Activated CD8-positive, alpha-beta memory T cell treated with anti-CD3 and anti-CD28 coated beads, Interleukin-2, amount 50 U/mL, for 4 hours (primary cell): ENCODE data around the gene SETDB2.

ENCODE experiments used
- DNase-seq: peaks from one replicate; pipeline ENCODE4 v3.0.0-alpha.2; 2020

The SETDB2 gene

GRCh38 chr13:49481788-49482187 is 37.7 kb downstream of the SETDB2 start:
- DNase-seq = no peak

GRCh38 chr13:49488563-49488962 is 44.5 kb downstream of the SETDB2 start:
- no peak for DNase-seq

- DNase-seq = no peak
These were observed 50.6 kb downstream of the SETDB2 start for GRCh38 chr13:49494645-49495044.

GRCh38 chr13:49495783-49496762 is 52.0 kb downstream of the SETDB2 start, which contains the start of gene PHF11:
Gene PHF11, plus strand, starts transcription at chr13:49495953. Its CDS starts 49 bp downstream, at chr13:49496002.
- peak; percentile 87 for DNase-seq

- DNase-seq = peak; percentile 58
These were observed 52.8 kb downstream of the SETDB2 start for GRCh38 chr13:49496837-49497236.

GRCh38 chr13:49497272-49497671 is 53.2 kb downstream of the SETDB2 start:
- DNase-seq = no peak

- DNase-seq = no peak
These were observed 54.1 kb downstream of the SETDB2 start for GRCh38 chr13:49498206-49498605.

- no peak for DNase-seq
These were observed 56.0 kb downstream of the SETDB2 start for GRCh38 chr13:49499889-49500660.

- no peak for DNase-seq
These were observed 58.9 kb downstream of the SETDB2 start for GRCh38 chr13:49502954-49503353.

- DNase-seq = no peak
These were observed 59.9 kb downstream of the SETDB2 start for GRCh38 chr13:49503951-49504350.

GRCh38 chr13:49512578-49512977 is 68.5 kb downstream of the SETDB2 start:
- DNase-seq = no peak

- DNase-seq = no peak
These were observed 72.4 kb downstream of the SETDB2 start for GRCh38 chr13:49516467-49516866.

GRCh38 chr13:49517461-49517860 is 73.4 kb downstream of the SETDB2 start:
- DNase-seq = peak; percentile 30

- DNase-seq = no peak
These were observed 77.2 kb downstream of the SETDB2 start for GRCh38 chr13:49521224-49521623.

- no peak for DNase-seq
These were observed 80.8 kb downstream of the SETDB2 start for GRCh38 chr13:49524740-49525501.

- DNase-seq = no peak
These were observed 83.0 kb downstream of the SETDB2 start for GRCh38 chr13:49527123-49527522.

- DNase-seq = no peak
These were observed 84.1 kb downstream of the SETDB2 start for GRCh38 chr13:49528161-49528560.

GRCh38 chr13:49530457-49530856 is 86.4 kb downstream of the SETDB2 start:
- no peak for DNase-seq

- DNase-seq = no peak
These were observed 88.5 kb downstream of the SETDB2 start for GRCh38 chr13:49532593-49532992.

GRCh38 chr13:49533011-49533410 is 88.9 kb downstream of the SETDB2 start:
- DNase-seq = no peak

- DNase-seq = no peak
These were observed 89.7 kb downstream of the SETDB2 start for GRCh38 chr13:49533591-49534269.

GRCh38 chr13:49536144-49536873 is 92.2 kb downstream of the SETDB2 start:
- no peak for DNase-seq
